ENCODE measurements around the gene FAM193A. TPM values are rescaled to one million over a fixed set of nuclear protein-coding genes. Genes with fewer than 3 reads are reported as not detected.

Gene FAM193A
- polyA plus RNA-seq, 1 of the 3 experiments (the other 2 are of a cell fraction): 9.2 TPM

- H3K4me1 ChIP-seq (ENCODE audit: control insufficient read depth in 1 of 2, insufficient read depth in 2 of 2, low read depth in 1 of 2, low read length in 1 of 2): peaks cover 5 to 84% of the 10 kb centered on the region in 2 experiments; a peak in 2 of 4 replicates
- H3K27ac ChIP-seq (ENCODE audit: low read depth in 2 of 2, low read length in 1 of 2): peak overlapping the region in 1 of 2 experiments; percentile 92; a peak in 2 of 4 replicates
- H3K27me3 ChIP-seq (ENCODE audit: insufficient read depth): no peaks in the 10 kb centered on the region
- H3F3A ChIP-seq (replicated peaks; ENCODE audit: insufficient read depth): peaks cover 4% of the 10 kb centered on the region
- H4K20me1 ChIP-seq (ENCODE audit: insufficient read depth): peaks cover 100% of the 10 kb centered on the region
- peaks cover 0 to 11% of the 10 kb centered on the region in 2 experiments for H3K36me3 ChIP-seq (replicated peaks in 1 of 2; ENCODE audit: control insufficient read depth in 1 of 2, insufficient read depth in 2 of 2, low read length in 1 of 2)
- no peak overlapping the region for H3K4me2 ChIP-seq
- no peaks in the 10 kb centered on the region for H3K9me3 ChIP-seq
- ChIA-PET CTCF (interaction anchor here (0.9 kb wide), 1 partner anchor 59 kb away, joined by 4 read pairs; the partner anchor contains the start of gene FAM193A), POLR2A (interaction anchor here (1.0 kb wide), 1 partner anchor 12 kb away, joined by 3 read pairs; no protein-coding TSS in a partner anchor)
- H3K4me3 ChIP-seq (ENCODE audit: low read depth in 2 of 2, low read length in 1 of 2): no peak overlapping the region
- peaks cover 100% of the 10 kb centered on the region for H3K79me2 ChIP-seq (ENCODE audit: insufficient read depth)
- peak; percentile 78 for DNase-seq
- H2AFZ ChIP-seq (ENCODE audit: low read depth): no peak overlapping the region
- no peaks in the 10 kb centered on the region for H3K9me2 ChIP-seq
- H3K9ac ChIP-seq: no peak overlapping the region
- TF ChIP-seq, protein P1, sequence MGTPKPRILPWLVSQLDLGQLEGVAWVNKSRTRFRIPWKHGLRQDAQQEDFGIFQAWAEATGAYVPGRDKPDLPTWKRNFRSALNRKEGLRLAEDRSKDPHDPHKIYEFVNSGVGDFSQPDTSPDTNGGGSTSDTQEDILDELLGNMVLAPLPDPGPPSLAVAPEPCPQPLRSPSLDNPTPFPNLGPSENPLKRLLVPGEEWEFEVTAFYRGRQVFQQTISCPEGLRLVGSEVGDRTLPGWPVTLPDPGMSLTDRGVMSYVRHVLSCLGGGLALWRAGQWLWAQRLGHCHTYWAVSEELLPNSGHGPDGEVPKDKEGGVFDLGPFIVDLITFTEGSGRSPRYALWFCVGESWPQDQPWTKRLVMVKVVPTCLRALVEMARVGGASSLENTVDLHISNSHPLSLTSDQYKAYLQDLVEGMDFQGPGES (IDR thresholded peaks at IDR 0.05; ENCODE audit: low read depth, low read length): no peak
- peak; percentile 95 for TF ChIP-seq GATA2 (CRISPR knock-in tag; IDR thresholded peaks at IDR 0.05)
- TF ChIP-seq, protein P2, sequence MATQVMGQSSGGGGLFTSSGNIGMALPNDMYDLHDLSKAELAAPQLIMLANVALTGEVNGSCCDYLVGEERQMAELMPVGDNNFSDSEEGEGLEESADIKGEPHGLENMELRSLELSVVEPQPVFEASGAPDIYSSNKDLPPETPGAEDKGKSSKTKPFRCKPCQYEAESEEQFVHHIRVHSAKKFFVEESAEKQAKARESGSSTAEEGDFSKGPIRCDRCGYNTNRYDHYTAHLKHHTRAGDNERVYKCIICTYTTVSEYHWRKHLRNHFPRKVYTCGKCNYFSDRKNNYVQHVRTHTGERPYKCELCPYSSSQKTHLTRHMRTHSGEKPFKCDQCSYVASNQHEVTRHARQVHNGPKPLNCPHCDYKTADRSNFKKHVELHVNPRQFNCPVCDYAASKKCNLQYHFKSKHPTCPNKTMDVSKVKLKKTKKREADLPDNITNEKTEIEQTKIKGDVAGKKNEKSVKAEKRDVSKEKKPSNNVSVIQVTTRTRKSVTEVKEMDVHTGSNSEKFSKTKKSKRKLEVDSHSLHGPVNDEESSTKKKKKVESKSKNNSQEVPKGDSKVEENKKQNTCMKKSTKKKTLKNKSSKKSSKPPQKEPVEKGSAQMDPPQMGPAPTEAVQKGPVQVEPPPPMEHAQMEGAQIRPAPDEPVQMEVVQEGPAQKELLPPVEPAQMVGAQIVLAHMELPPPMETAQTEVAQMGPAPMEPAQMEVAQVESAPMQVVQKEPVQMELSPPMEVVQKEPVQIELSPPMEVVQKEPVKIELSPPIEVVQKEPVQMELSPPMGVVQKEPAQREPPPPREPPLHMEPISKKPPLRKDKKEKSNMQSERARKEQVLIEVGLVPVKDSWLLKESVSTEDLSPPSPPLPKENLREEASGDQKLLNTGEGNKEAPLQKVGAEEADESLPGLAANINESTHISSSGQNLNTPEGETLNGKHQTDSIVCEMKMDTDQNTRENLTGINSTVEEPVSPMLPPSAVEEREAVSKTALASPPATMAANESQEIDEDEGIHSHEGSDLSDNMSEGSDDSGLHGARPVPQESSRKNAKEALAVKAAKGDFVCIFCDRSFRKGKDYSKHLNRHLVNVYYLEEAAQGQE (IDR thresholded peaks at IDR 0.05; ENCODE audit: low read depth, low read length): no peak
- TF ChIP-seq FOXJ3 (CRISPR knock-in tag; IDR thresholded peaks at IDR 0.05): peak; percentile 93
- peak in 1 of 2 experiments; percentile 93; a peak in 2 of 4 replicates for TF ChIP-seq EP300 (IDR thresholded peaks at IDR 0.05; ENCODE audit: borderline replicate concordance in 1 of 2, low read depth in 1 of 2, low read length in 1 of 2)
- TF ChIP-seq MXI1 (IDR thresholded peaks at IDR 0.05; ENCODE audit: low read depth, low read length): peak; percentile 60; the same call in 1 of the 2 replicates
- TF ChIP-seq TCF12 (IDR thresholded peaks at IDR 0.05): peak; percentile 59; the same call in 1 of the 2 replicates
- peak; percentile 94 for TF ChIP-seq RCOR1 (IDR thresholded peaks at IDR 0.05; ENCODE audit: low read length)
- TF ChIP-seq CHD2 (IDR thresholded peaks at IDR 0.05; ENCODE audit: low read length, partially characterized antibody): peak; percentile 80
- WGBS (ENCODE audit: low lambda C conversion rate): 40% methylated on average over 3 of the region's 3 CpGs
Observed at GRCh38 chr4:2595436-2595835, 59.0 kb downstream of the FAM193A start.

- CTCF ChIA-PET: interaction anchor here (0.9 to 1.2 kb wide), 2 partner anchors 25 to 60 kb away, joined by 3 to 4 read pairs; partner anchors contain the start of gene FAM193A
- no peak for DNase-seq
- H3K4me3 ChIP-seq (ENCODE audit: low read depth in 2 of 2, low read length in 1 of 2): no peak overlapping the region
- peaks cover 100% of the 10 kb centered on the region for H4K20me1 ChIP-seq (ENCODE audit: insufficient read depth)
- peaks cover 4% of the 10 kb centered on the region for H3F3A ChIP-seq (replicated peaks; ENCODE audit: insufficient read depth)
- H3K9me2 ChIP-seq: no peaks in the 10 kb centered on the region
- H2AFZ ChIP-seq (ENCODE audit: low read depth): no peak overlapping the region
- H3K27ac ChIP-seq (ENCODE audit: low read depth in 2 of 2, low read length in 1 of 2): peak overlapping the region in 1 of 2 experiments; percentile 92; a peak in 2 of 4 replicates
- no peak overlapping the region for H3K4me2 ChIP-seq
- POLR2A ChIA-PET: interaction anchor here (1.0 kb wide), 1 partner anchor 11 kb away, joined by 3 read pairs; no protein-coding TSS in a partner anchor
- peaks cover 100% of the 10 kb centered on the region for H3K79me2 ChIP-seq (ENCODE audit: insufficient read depth)
- peaks cover 5 to 85% of the 10 kb centered on the region in 2 experiments; a peak in 2 of 4 replicates for H3K4me1 ChIP-seq (ENCODE audit: control insufficient read depth in 1 of 2, insufficient read depth in 2 of 2, low read depth in 1 of 2, low read length in 1 of 2)
- no peaks in the 10 kb centered on the region for H3K9me3 ChIP-seq
- no peak for TF ChIP-seq NRF1 (IDR thresholded peaks at IDR 0.05; ENCODE audit: low read depth, low read length)
- no peak for TF ChIP-seq TEAD4 (IDR thresholded peaks at IDR 0.05; ENCODE audit: borderline replicate concordance, insufficient read depth)
- no peak for TF ChIP-seq PBX3 (IDR thresholded peaks at IDR 0.05)
- no peak for TF ChIP-seq FOXM1 (IDR thresholded peaks at IDR 0.05; ENCODE audit: low read depth)
- no peaks in the 10 kb centered on the region for H3K27me3 ChIP-seq (ENCODE audit: insufficient read depth)
- no peak overlapping the region for H3K9ac ChIP-seq
- WGBS (ENCODE audit: low lambda C conversion rate): 100% methylated on average over 11 of the region's 11 CpGs
- peaks cover 0 to 14% of the 10 kb centered on the region in 2 experiments for H3K36me3 ChIP-seq (replicated peaks in 1 of 2; ENCODE audit: control insufficient read depth in 1 of 2, insufficient read depth in 2 of 2, low read length in 1 of 2)
Observed at GRCh38 chr4:2595952-2596552, 59.6 kb downstream of the FAM193A start.

Data from SK-N-SH (cell line).